KG1 (cell line): Measurements from ENCODE around the gene CHRNB4.
"Not testable (repeated sequence)": the region's sequence is repeated elsewhere in the genome, so short reads cannot be mapped to it uniquely, and the experiment has no call there.

ENCODE experiments used
- DNase-seq: peaks from one replicate; lab custom pipeline; 2025; lab: John Stamatoyannopoulos, UW

CHRNB4 gene

DNA sequence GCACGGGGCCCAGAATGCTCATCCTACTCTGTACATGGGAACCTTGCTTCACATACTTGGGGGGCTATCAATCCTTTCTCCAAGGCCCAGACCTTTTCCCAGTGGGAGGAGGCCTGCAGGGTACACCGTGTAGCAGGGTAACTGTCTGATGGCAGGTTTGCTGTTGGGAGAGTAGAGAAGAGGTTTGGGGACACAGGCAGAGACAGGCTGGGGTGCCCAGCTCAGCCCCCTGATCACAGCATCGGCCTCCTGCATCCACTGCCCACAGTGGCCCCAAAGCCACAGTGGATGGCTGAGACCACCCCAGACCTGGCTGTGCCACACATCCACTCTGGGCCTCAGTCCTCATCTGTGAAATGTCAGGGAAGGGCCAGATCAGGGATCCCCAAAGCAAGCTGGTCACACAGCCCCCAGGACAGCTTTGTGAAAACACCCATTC, 25.8 kb downstream of the CHRNB4 start:
- no peak for DNase-seq

DNA sequence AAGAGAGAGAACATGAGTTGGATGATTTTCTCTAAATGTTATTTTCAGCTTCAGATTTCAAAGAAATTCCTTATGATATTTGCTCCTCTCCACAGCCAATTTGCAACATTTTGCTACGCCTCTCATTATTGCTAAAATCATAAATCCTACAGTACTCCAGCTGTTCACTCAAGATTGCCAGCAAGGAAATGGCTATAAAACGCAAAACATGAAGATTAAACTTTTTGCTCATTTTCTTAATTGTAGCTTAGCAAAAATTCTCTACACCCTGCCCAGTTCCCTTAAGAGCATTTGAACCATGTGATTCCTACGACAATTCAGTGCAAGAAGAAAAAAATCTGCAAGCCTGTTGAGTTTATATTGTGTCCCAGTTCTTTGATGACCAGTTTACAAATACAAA, 27.0 kb downstream of the CHRNB4 start:
- no peak for DNase-seq

DNA sequence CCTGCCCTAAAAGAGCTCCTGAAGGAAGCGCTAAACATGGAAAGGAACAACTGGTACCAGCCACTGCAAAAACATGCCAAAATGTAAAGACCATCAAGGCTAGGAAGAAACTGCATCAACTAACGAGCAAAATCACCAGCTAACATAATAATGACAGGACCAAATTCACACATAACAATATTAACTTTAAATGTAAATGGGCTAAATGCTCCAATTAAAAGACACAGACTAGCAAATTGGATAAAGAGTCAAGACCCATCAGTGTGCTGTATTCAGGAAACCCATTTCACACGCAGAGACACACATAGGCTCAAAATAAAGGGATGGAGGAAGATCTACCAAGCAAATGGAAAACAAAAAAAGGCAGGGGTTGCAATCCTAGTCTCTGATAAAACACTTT, 31.5 kb downstream of the CHRNB4 start:
- not testable (repeated sequence) for DNase-seq

DNA sequence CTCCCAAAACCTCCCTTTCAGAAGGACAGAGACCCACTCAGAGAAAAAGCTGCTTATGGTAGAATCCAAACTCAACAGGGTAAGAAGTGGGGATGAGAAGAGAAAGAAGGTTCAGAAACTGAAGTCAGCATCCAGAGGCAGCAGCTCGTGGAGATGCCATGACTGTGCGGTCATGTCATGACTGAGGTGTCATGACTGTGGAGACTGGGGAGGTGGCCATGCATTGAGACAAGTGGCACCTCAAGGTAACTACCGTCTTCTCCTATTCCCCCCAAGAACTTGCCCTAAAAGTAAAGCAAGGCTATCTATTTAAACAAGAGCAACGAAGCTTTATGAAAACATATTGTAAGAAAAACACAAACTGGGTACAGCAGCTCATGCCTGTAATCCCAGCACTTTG, 35.3 kb downstream of the CHRNB4 start:
- DNase-seq, result no peak

DNA sequence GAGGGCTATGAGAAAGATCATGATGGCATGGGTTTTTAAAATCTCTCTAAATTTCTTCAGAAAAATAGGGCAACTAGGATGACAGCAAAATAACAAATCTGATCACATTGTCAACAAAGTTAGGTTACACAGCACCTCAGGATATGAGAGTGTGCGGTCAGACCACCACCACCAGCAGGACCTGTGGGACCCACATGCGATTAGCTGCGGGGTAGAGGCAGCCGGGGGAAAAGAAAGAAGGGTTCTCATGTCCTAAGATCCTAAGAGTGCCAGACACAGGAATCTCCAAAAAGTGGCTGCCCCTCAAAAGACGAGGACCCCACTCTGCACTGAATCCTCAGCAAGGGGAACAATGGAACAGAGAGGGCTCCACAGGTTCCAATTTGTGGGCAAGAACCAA, 35.8 kb downstream of the CHRNB4 start:
- DNase-seq, result no peak

DNA sequence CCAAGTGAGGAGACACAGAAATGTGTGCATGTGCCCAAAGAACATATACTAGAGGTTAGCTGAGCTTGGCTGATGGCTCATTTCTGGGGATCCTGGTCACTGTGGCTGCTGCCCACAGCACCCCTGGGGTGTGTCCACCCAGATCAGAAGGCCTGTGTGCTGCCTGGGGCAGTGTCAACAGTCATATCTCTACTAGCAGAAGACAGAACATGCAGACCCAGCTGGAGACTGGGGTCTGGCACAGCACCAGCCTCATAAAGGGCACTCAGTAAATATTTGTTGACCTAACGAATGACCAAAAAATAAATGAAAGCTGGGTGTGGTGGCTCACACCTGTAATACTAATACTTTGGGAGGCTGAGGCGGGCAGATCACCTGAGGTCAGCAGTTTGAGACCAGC, 36.6 kb downstream of the CHRNB4 start:
- no peak for DNase-seq

DNA sequence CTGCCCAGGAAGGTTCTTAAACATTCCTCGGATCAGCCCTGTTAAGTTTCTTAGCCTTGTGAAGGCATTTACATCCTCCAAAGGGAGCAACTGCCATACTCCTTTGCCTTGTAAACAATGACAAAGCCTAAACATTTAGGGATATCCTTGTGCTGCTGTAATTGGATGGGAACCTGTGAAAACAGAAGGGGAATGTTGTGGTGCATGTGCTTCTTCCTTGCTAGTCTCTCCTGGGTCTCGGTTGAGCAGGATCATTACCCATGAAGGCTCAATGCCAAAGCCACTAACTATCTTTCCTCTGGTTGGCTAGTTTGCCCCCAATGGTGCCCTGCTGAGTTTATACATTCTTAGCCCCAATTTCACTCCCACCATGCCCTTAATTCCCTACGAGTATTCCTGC, 37.5 kb downstream of the CHRNB4 start:
- DNase-seq, result no peak

DNA sequence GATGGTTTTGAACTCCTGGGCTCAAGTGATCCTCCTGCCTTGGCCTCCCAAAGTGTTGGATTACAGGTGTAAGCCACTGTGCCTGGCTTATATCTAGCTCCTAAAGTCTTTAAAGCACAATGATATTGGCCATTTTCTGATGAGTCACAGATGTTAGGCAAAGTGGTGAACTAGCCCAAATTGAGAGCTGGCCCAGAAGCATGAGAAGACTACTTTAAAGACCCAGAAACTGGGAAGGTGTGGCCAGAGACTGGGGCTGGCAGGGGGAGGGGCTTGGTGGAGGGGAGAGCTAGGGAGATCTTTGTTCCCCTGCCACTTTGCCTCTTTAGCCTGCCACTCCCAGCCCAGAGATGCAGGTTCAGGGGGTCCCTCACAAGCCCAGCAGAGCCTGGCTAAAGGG, 41.8 kb downstream of the CHRNB4 start:
- no peak for DNase-seq

DNA sequence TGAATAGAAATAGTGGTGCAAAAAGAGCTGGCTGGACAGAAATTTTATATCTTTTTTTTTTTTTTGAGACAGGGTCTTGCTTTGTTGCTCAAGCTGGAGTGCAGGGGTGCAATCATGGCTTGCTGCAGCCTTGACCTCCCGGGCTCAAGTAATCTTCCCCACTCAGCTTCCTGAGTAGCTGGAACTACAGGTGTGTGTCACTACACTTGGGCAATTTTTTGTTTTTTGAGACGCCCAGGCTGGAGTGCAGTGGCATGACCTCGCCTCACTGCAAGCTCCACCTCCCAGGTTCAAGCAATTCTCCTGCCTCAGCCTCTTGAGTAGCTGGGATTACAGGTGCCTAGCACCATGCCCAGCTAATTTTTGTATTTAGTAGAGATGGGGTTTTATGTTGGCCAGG, 42.7 kb downstream of the CHRNB4 start:
- no peak for DNase-seq

DNA sequence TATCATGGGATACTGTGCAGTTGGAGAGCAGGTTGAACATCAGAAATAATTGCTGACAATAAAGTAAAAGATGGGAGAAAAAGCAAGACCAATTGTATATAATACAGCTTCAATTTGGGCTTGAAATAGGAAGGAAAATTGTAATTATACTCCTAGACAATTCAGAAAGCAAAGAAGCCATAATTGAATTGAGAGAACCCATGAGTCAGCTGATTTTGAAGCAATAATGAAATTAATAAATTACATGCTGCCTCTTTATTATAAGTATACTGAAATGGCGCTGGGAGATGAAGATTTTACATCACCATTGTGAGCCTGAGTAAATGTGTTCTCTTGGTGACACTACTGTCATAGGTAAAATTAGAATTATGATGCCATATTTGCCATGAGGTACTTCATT, 43.4 kb downstream of the CHRNB4 start:
- no peak for DNase-seq

DNA sequence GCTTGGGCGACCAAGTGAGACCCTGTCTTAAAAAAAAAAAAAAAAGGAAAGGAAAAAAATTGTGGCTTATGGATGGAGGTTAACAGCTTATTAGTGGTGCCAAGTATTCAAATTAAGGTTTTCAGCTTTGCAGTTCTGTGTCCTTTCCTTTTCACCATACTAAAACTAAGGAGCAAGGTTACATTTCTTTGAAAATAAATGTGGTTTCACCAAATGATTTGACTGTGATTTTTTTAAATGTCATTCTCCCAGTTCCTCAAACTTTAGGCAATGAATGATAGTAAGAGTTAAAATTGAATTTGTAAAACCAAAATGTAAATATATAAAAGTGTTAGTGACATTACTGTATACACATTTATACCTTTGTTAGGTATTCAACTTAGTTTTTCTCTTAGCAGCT, 66.1 kb downstream of the CHRNB4 start:
- DNase-seq, result no peak
